ENCODE data around the gene CITED1. TPM values are rescaled to one million over a fixed set of nuclear protein-coding genes. Genes with fewer than 3 reads are reported as not detected.

CITED1 gene
- polyA plus RNA-seq, 2 of the 4 experiments (the other 2 are of a cell fraction) = 0.43 TPM

DNA sequence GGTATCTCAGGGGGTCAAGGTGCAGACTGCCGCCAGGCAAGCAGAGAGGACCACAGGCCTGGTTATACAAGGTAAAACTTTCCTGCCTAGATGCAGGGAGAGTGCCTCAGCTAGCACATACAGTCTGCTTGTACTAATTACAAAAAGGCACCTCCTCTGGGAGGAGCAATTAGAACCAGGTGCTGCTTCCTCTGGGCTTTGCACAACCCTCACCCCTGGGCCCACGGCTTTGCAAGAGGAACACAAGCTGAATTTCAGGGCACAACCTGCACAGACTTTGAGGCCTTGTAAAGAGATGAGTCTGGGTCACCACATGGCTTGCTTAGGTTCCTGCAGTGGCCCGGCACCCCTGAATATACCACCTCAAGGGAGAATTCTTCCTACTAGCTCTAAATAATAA is 9.2 kb upstream of the CITED1 start (continued):
- TF ChIP-seq, protein P1, sequence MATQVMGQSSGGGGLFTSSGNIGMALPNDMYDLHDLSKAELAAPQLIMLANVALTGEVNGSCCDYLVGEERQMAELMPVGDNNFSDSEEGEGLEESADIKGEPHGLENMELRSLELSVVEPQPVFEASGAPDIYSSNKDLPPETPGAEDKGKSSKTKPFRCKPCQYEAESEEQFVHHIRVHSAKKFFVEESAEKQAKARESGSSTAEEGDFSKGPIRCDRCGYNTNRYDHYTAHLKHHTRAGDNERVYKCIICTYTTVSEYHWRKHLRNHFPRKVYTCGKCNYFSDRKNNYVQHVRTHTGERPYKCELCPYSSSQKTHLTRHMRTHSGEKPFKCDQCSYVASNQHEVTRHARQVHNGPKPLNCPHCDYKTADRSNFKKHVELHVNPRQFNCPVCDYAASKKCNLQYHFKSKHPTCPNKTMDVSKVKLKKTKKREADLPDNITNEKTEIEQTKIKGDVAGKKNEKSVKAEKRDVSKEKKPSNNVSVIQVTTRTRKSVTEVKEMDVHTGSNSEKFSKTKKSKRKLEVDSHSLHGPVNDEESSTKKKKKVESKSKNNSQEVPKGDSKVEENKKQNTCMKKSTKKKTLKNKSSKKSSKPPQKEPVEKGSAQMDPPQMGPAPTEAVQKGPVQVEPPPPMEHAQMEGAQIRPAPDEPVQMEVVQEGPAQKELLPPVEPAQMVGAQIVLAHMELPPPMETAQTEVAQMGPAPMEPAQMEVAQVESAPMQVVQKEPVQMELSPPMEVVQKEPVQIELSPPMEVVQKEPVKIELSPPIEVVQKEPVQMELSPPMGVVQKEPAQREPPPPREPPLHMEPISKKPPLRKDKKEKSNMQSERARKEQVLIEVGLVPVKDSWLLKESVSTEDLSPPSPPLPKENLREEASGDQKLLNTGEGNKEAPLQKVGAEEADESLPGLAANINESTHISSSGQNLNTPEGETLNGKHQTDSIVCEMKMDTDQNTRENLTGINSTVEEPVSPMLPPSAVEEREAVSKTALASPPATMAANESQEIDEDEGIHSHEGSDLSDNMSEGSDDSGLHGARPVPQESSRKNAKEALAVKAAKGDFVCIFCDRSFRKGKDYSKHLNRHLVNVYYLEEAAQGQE (IDR thresholded peaks at IDR 0.05) = no peak

DNA sequence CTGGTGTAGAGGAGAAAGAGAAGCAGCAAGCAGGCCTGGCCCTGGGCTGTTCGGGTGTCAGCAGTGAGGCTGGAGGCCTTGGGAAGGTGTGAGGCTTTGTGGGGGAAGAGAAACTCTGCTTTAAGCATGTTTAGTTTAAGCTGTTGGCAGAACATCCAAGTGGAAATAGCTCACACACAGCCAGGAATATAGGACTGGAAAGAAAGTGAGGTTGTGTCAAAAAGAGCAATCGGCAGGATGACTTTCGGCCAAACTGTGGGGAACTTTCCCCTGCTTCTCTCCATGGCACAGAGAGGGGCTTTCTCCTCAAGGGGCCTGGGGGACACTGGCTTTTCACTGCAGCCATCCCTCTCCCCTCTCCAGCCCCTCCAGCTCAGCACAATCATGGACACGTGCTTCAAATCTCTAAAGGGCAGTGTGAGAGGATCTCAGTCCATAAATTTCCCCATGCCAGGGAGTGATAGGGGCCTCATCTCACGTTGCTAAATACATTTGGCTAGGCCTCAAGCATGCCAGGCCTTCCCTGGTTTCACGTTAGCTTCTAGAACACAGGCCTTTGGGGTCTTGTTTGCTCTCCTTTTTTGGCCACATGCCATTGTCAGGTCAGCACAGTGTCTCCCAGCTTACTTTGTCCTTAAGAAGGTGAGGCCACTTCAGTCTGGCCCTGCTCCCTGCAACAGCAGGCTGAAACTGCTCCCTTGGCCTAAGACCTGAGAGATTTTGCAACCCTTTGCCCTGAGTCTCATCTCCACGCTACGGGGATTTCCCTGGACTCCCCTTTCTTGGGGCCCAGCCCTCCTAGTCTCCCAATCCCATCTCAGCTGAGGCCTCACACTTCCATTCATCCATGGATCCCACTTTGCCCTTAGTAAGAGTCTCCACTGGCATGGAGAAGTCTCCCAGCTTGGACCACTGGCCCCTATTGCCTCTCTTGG is 8.3 kb upstream of the CITED1 start:
- TF ChIP-seq PHF8 (IDR thresholded peaks at IDR 0.05; ENCODE audit: borderline replicate concordance, low read depth) (no peak), MYC (IDR thresholded peaks at IDR 0.05; ENCODE audit: borderline replicate concordance, low read length) (no peak), FOXS1 (CRISPR knock-in tag; IDR thresholded peaks at IDR 0.05) (no peak), RNF2 (IDR thresholded peaks at IDR 0.05; ENCODE audit: borderline replicate concordance, low read depth) (no peak), GATA3 (IDR thresholded peaks at IDR 0.05; ENCODE audit: borderline replicate concordance) (no peak)
- TF ChIP-seq, protein P2, sequence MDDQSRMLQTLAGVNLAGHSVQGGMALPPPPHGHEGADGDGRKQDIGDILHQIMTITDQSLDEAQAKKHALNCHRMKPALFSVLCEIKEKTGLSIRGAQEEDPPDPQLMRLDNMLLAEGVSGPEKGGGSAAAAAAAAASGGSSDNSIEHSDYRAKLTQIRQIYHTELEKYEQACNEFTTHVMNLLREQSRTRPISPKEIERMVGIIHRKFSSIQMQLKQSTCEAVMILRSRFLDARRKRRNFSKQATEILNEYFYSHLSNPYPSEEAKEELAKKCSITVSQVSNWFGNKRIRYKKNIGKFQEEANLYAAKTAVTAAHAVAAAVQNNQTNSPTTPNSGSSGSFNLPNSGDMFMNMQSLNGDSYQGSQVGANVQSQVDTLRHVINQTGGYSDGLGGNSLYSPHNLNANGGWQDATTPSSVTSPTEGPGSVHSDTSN (IDR thresholded peaks at IDR 0.05) = no peak
- Histone ChIP-seq H3K27ac (no peak overlapping the region), H3K4me3 (no peak overlapping the region), H3K9me3 (no peaks in the 10 kb centered on the region), H3K4me2 (no peak overlapping the region), H3K4me1 (peaks cover 4% of the 10 kb centered on the region; the same call in 1 of the 3 replicates)
- ATAC-seq (no peak), DNase-seq (ENCODE audit: low read depth in 1 of 2, low spot score in 1 of 2) (no peak), FAIRE-seq (no peak)
- ChIA-PET CTCF (no interaction called here), POLR2A (no interaction called here)
- WGBS (ENCODE audit: missing lambda C conversion rate) = 70% methylated on average over 8 of the region's 8 CpGs

DNA sequence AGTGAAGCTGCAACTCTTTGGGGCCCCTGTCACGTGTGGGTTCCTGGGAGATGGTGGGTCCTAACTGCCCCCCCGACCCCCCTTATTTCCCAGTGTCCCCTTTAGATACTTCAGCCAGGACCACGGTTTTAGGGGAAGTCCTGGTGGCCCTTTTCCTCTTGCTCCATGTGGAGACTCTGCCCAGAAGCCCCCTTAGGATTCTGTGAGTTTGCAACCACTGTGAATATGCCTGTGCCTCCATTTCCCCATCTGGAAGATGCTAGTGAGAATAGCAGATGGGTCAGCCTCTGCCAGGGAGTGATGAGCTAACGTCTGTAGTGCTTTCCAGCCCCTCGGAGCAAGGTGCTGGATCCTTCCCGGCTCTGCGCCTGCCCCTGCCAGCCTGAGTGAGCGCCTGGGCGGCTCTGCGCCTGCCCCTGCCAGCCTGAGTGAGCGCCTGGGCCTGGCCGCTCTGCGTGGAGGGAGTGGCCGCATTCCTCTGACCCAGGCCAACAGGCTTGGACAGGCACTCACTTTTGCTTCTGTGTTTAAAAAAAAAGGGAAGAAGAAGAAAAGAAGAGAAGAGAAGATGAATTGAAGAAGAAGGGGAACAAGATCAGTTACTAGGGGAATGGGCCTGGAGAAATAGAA is 6.7 kb upstream of the CITED1 start:
- FAIRE-seq (no peak), ATAC-seq (no peak), DNase-seq (ENCODE audit: low read depth in 1 of 2, low spot score in 1 of 2) (no peak)
- H3K4me2 ChIP-seq = no peak overlapping the region
- H3K4me1 ChIP-seq = peaks cover 10% of the 10 kb centered on the region; the same call in 2 of the 3 replicates
- H3K27ac ChIP-seq = no peak overlapping the region
- POLR2A ChIA-PET = no interaction called here
- CTCF ChIA-PET = no interaction called here
- H3K4me3 ChIP-seq = no peak overlapping the region
- 77% methylated on average over 9 of the region's 14 CpGs for WGBS (ENCODE audit: missing lambda C conversion rate)
- no peaks in the 10 kb centered on the region for H3K9me3 ChIP-seq
- TF ChIP-seq MAFK (IDR thresholded peaks at IDR 0.05; ENCODE audit: partially characterized antibody) (no peak), EP300 (IDR thresholded peaks at IDR 0.05) (no peak), ZC3H11A (IDR thresholded peaks at IDR 0.05) (no peak), HEYL (CRISPR knock-in tag; IDR thresholded peaks at IDR 0.05) (no peak), BHLHE40 (IDR thresholded peaks at IDR 0.05; ENCODE audit: low read depth, low read length) (no peak), CEBPB (IDR thresholded peaks at IDR 0.05) (no peak), RNF2 (IDR thresholded peaks at IDR 0.05; ENCODE audit: borderline replicate concordance, low read depth) (no peak), CBX2 (IDR thresholded peaks at IDR 0.05; ENCODE audit: borderline replicate concordance, low read depth) (no peak), ESRRA (IDR thresholded peaks at IDR 0.05; ENCODE audit: borderline replicate concordance, low read length) (no peak), ZSCAN20 (CRISPR knock-in tag; IDR thresholded peaks at IDR 0.05) (no peak), EHMT2 (IDR thresholded peaks at IDR 0.05; ENCODE audit: low read depth) (no peak), CHD4 (IDR thresholded peaks at IDR 0.05; ENCODE audit: borderline replicate concordance) (no peak), RARB (CRISPR knock-in tag; IDR thresholded peaks at IDR 0.05) (no peak), NPAS2 (CRISPR knock-in tag; IDR thresholded peaks at IDR 0.05; ENCODE audit: borderline replicate concordance) (no peak), JUN (IDR thresholded peaks at IDR 0.05) (no peak), KDM1A (IDR thresholded peaks at IDR 0.05; ENCODE audit: low read depth) (no peak)
- TF ChIP-seq, protein P3, sequence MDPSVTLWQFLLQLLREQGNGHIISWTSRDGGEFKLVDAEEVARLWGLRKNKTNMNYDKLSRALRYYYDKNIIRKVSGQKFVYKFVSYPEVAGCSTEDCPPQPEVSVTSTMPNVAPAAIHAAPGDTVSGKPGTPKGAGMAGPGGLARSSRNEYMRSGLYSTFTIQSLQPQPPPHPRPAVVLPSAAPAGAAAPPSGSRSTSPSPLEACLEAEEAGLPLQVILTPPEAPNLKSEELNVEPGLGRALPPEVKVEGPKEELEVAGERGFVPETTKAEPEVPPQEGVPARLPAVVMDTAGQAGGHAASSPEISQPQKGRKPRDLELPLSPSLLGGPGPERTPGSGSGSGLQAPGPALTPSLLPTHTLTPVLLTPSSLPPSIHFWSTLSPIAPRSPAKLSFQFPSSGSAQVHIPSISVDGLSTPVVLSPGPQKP (IDR thresholded peaks at IDR 0.05; ENCODE audit: low read depth, low read length) = no peak
- TF ChIP-seq, protein P4, sequence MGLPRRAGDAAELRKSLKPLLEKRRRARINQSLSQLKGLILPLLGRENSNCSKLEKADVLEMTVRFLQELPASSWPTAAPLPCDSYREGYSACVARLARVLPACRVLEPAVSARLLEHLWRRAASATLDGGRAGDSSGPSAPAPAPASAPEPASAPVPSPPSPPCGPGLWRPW (IDR thresholded peaks at IDR 0.05) = no peak
- TF ChIP-seq, protein P2 (IDR thresholded peaks at IDR 0.05) = no peak

Measured in A549 (cell line).